ENCODE measurements around the gene IGFBPL1.

IGFBPL1 gene

GRCh38 chr9:38395653-38396370 is 28.4 kb downstream of the IGFBPL1 start:
- DNase-seq (ENCODE audit: low read depth in 2 of 2): no peak

GRCh38 chr9:38394416-38394815 is 29.8 kb downstream of the IGFBPL1 start:
- DNase-seq (ENCODE audit: low read depth in 2 of 2): no peak

GRCh38 chr9:38393128-38393796 is 31.0 kb downstream of the IGFBPL1 start:
- DNase-seq (ENCODE audit: low read depth in 2 of 2): no peak

GRCh38 chr9:38392235-38393127 is 31.8 kb downstream of the IGFBPL1 start, which contains the start of gene ALDH1B1:
TSS of gene ALDH1B1 (plus strand) at chr9:38392702. CDS start at chr9:38395749, 3,047 bp downstream.
- DNase-seq (ENCODE audit: low read depth in 2 of 2): peak; percentile 57 to 71

- DNase-seq (ENCODE audit: low read depth in 2 of 2): no peak
Observed at GRCh38 chr9:38391278-38392118, 32.8 kb downstream of the IGFBPL1 start.

- DNase-seq (ENCODE audit: low read depth in 2 of 2): no peak
Observed at GRCh38 chr9:38390851-38391250, 33.4 kb downstream of the IGFBPL1 start.

- DNase-seq (ENCODE audit: low read depth in 2 of 2): no peak
Observed at GRCh38 chr9:38390442-38390841, 33.8 kb downstream of the IGFBPL1 start.

- DNase-seq (ENCODE audit: low read depth in 2 of 2): no peak
Observed at GRCh38 chr9:38389313-38389712, 34.9 kb downstream of the IGFBPL1 start.

- DNase-seq (ENCODE audit: low read depth in 2 of 2): no peak
Observed at GRCh38 chr9:38388283-38389223, 35.7 kb downstream of the IGFBPL1 start.

GRCh38 chr9:38387751-38388150 is 36.5 kb downstream of the IGFBPL1 start:
- no peak for DNase-seq (ENCODE audit: low read depth in 2 of 2)

- no peak for DNase-seq (ENCODE audit: low read depth in 2 of 2)
Observed at GRCh38 chr9:38387066-38387465, 37.2 kb downstream of the IGFBPL1 start.

- DNase-seq (ENCODE audit: low read depth in 2 of 2): no peak
Observed at GRCh38 chr9:38386319-38386895, 37.8 kb downstream of the IGFBPL1 start.

GRCh38 chr9:38385896-38386295 is 38.4 kb downstream of the IGFBPL1 start:
- DNase-seq (ENCODE audit: low read depth in 2 of 2): no peak

- no peak for DNase-seq (ENCODE audit: low read depth in 2 of 2)
Observed at GRCh38 chr9:38384990-38385848, 39.0 kb downstream of the IGFBPL1 start.

- DNase-seq (ENCODE audit: low read depth in 2 of 2): no peak
Observed at GRCh38 chr9:38382141-38382540, 42.1 kb downstream of the IGFBPL1 start.

GRCh38 chr9:38380872-38381534 is 43.3 kb downstream of the IGFBPL1 start:
- DNase-seq (ENCODE audit: low read depth in 2 of 2): no peak

GRCh38 chr9:38380230-38380871 is 43.9 kb downstream of the IGFBPL1 start:
- no peak for DNase-seq (ENCODE audit: low read depth in 2 of 2)

Data from stimulated activated CD4-positive, alpha-beta T cell treated with anti-CD3 and anti-CD28 coated beads, Interleukin-4, amount 100 ng/mL, for 48 hours (primary cell).